HG03354 (cell line): Measurements from ENCODE around the gene DNAJC25.

Source experiments
- ATAC-seq: cut with Tn5 transposase; IDR thresholded peaks from one replicate; pipeline ENCODE4 v1.9.1; 2021; ENCODE audit warnings: mild to moderate bottlenecking; ENCODE audit not compliant: unreplicated experiment, poor library complexity, severe bottlenecking

The DNAJC25 gene

DNA sequence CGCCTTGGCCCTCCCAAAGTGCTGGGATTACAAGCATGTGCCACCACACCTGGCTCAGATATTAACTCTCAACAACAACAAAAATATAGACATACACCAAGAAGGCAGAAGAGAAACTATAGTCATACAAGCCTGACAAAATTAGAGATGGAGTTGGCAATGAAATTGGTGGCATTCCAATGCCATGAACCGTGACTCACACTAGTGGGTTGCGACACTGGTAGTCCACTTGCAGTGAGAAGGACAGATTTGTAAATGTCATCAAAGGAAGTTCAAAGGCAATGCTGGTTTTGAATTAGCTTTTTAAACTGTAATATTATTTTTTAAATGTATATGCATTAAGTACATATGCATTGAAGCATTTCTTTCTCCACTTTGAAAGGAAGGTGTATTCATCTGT is 8.5 kb upstream of the DNAJC25 start:
- no peak for ATAC-seq

DNA sequence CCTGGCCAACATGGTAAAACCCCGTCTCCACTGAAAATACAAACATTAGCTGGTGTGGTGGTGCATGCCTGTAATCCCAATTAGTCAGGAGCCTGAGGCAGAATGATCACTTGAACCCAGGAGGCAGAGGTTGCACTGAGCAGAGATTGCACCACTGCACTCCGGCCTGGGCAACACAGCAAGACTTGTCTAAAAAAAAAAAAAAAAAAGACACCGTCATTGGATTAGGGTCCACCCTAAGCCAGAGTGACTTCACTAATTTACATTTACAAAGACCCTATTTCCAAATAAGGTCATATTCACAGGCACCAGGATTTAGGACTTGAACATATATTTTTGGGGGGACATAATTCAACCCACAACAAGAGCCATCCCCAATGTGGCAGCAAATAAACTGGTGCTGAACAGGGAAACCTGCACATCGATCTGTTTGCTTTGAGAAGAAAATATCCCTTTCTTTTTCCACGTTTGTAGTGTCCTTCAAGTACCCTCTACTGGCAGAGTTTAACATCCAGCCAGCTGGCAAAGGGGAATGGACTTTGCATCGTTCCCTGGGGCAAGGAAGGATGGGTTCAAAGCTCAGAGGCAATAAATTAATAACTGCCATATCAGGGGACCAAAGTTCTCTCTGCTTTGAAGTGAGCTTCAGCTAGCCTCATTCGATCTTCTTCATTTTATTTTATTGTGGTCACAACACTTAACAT is 3.7 kb upstream of the DNAJC25 start:
- no peak for ATAC-seq

DNA sequence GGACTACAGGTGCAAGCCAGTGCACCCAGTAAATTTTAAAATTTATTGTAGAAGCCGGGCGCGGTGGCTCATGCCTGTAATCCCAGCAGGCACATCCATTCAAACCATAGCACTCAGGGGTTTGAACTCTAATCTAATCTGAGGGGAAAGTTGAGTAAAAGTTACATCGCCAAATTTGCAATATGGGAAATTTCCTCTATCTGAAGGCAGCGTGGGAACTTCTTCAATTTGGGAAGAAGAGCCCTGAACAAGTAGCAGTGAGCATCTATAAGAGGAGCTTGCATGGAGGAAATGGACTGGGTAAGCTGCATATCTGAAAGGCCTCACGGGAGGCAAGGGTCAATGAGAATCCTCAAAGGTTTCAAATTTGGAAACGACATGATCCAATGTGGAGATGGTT is 2.7 kb upstream of the DNAJC25 start:
- no peak for ATAC-seq

DNA sequence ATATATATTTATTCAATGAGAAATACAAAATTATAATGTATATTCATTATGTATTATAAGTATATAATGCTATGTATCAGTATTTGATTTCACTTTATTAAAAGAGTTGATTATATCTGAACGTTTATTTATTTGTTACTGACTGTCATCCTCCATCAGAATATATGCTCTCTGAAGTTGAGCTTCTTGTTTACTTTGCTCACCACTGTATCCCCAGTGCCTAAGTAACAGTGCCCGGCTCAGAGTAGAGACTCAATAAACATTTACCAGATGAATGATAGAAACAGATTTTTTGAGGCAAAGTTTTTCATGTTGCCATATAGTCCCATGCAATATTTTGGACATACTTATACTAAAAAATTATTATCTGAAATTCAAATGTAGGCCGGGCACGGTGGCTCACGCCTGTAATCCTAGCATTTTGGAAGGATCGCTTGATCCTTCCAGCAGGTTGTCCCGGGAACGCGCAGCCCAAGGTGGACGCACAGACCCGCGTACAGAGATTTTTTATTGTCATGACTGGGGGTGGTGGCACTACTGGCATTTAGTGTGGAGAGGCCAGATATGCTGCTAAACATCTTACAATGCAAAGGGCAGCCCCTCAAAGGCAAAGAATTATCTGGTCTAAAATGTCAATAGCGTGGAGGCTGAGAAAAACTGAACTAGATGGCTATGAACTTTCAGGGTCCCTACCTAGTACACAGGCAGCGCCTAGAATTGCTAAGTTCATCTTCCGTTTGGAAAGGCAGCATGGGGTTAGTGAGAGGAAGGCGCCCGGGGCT is 761 bp upstream of the DNAJC25 start:
- ATAC-seq: peak; percentile 34

DNA sequence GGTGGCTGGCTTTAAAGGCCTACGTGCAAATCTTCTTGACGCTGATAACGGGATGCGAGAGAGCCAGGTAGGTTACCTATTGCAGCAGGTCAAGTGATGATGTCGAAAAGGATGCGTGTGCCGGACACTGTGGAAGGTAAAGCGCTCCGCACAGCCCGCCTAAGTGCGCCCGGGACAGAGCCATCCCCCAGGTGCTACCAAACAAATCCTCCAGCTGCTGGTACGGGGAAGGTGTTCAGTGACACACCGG is 245 bp upstream of the DNAJC25 start:
- no peak for ATAC-seq

DNA sequence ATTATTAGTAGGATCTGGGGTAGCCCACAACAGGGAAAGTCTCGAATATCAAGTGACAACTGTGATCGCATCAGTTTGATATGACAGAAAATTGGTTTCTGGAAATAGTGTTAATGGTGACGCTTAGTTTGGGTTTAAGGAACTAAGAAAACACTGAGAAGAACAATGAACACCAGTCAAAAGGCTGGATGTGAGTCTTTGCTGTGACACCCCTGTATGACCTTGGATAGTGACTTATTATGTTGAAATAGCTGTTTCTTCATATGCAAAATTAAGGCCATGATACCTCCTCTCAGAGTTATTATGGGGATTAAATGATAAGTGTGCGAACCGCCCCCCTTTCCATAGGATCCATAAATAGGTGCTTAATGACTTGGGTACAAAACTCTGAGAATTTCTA is 926 bp downstream of the DNAJC25 start:
- no peak for ATAC-seq

DNA sequence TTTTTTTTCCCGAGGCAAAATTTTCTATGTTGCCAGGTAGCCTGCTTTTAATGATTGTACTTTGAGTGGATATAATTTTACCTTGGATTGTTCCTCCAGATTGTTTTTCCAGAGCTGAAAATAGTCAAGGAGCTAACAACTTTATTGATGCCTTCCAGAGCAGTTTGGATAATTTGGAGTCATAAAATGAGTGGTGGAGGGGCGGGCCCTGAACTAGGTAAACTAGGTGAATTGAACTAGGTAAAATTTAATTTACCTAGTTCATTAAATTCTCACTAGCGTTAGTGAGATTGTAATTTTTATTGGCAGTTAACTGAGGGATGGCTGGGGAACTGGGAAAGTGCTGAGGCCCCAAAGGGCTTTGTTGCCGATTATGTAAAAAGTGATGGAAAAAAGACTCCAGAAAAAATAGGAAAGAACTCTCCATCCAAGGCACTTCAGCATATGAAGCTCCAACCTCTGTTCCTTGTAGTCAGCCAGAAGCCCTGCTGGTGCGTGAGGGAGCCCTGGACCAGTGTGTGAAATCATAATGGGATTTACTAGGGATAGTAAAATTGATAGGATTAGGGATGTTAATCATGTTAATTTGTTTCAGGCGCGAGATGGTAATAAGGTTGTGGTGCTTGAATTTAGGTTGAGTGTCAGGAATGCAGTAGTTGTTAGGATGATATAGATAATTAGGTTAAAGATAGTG is 1.7 kb downstream of the DNAJC25 start:
- ATAC-seq: no peak

DNA sequence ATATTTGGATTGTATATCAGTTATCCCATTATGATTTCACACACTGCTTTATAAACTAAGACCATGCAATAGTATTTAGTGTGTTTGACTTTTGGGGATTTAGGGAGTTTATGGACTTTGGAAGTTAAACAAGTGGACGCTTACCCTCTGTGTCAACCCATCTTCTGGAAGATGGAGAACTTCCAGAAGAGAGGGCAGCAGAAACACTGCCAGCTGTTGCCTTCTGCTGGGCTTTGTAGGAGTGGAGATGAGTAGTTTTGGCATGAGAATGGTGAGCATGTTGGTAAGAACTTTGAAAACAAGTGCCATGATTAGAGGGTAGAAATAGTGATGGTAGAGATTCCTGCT is 2.2 kb downstream of the DNAJC25 start:
- ATAC-seq: no peak

DNA sequence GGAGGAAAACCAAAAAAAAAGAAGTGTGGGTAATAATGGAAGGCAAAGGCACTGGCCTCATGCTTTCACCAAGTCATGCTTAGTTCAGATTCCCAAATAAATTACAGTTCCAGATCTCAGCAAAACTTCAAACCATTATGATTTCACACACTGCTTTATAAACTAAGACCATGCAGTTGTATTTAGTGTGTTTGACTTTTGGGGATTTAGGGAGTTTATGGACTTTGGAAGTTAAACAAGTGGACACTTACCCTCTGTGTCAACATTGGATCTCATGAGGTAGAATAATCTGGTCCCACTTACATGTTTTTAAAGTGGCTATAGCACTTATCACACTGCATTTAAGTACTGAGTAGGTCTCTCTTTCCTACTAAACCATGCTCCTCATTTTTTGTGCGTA is 3.7 kb downstream of the DNAJC25 start:
- ATAC-seq: no peak

DNA sequence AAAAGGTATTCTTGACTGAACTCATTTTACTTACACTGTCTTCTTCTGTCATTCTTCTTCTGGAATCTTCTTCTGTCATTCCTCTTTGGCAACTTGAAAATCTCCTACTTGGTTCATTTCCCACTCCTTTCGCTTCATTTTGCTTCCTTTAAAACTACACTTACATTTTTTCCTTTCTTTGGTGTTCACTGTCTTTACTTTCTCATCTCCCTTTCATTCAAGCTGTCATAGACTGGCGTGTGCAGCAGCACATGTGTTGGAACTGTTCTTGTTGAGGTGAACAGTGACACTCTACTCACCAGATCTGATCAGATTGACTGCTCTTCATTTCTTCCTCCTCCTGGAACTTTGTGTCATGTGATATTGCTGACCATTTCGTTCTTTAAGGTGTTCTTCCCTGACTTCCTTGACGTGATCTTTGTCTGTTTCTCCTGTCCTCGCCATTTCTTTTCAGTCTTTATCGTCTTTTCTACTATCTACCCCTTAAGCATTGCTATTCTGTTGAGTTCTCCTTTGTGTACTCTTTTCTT is 6.4 kb downstream of the DNAJC25 start:
- ATAC-seq: no peak

DNA sequence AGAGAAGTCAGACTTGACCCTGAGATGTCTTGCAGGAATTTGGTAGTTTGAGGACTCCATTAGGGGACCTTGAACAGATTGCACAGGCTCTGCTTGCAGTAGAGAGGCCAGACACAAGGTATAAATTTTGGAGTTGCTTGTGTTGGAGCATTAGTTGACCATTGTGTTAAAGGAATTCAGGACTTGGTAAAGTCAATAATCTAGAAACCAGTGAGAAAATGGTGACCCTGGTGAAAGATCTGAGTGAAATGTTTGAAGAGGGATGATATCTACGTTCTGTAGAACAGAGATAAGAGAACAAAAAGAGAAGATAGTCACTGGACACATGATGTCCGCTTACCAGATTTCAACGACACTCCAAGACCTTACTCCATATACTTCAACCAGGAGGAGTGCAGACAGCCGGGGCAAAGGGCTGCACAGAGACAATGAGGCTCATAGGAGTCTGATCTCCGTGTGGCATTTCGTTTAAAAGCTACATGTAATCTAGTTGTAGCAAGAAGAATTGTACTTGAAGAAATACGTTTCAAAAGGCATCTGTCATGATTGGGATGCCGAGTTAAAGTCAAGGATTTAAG is 13.2 kb downstream of the DNAJC25 start:
- no peak for ATAC-seq

DNA sequence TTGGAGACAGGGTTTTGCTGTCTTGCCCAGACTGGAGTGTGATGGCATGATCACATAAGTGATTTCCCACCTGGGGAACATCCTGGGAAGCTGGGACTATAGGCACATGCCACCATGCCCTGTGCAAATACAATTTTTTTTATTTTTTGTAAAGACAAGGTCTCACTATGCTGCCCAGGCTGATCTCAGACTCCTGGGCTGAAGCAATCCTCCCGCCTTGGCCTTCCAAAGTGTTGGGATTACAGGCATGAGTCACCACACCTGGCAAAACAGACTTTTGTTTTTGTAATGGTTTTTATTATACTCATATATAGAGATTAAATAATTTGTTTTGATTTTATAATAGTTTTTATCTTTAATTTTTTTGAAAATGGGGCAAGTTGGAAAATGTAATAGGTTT is 14.7 kb downstream of the DNAJC25 start:
- no peak for ATAC-seq

DNA sequence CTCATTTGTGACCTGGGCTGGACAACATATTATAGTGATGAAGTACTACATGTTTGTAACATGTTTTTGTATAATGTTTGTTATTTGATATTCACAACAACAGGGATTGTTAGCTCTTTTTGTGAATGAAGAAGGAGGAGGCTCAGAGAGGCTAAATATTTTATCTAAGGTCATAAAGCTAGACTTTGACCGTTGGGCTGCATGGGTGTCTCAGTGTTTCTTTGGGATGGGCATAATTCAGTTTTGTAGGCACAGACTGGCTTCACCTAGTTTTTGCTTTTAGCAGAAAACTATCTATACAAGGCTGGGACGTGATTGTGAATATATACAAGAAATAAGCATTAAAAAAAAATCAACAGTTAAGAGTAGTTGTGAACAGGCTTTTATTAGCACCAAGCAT is 15.3 kb downstream of the DNAJC25 start:
- ATAC-seq: no peak

DNA sequence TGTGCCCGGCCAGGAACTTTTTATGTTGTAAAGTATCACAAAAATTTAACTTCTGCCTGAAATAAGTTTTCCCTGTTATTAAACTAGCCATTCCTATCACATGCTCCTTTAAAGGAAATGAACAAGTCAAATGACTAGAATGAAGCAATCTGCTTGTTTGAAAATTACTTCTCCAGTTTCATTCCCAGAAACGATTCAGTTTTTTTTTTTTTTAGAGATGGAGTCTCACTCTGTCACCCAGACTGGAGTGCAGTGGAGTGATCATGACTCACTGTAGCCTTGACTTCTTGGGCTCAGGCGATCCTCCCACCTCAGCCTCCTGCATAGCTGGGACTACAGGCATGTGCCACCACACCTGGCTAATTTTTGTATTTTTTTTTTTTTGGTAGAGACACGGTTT is 16.9 kb downstream of the DNAJC25 start:
- ATAC-seq: no peak

DNA sequence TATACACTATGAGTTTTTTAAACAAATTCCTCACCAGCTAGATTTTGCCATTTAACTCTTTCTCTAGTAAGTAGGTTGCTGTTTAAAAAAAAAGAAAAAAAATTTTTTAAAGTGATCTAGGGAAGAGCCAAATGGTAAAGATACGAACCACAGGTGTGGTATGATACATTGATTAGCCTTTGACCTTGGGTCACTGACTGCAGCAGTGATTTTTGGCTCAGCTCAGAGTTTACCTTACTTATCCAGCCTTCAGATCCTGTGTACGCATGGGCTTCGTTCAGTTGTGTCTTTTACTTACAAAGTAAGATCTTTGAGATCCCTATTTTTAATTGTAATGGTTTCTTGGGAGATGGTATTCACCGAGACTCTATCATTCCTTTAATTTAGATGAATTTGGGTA is 17.9 kb downstream of the DNAJC25 start:
- ATAC-seq: no peak

DNA sequence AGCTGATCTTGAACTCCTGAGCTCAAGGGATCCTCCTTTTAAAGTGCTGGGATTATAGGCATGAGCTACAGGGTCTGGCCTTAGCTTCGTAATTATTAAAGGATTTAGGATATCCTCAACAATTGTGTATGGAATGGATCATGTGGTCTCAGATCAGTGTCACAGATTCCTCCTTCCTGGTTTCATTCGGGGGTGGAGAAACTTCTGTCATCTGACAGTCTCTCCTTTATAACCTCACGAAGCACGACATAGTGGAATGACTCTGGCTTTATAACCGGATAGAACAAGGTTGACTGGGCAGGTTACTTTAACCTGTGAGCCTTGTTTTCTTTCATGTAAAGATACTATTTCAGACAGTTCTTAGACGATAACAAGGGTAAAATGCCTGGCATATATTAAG is 25.9 kb downstream of the DNAJC25 start:
- no peak for ATAC-seq

DNA sequence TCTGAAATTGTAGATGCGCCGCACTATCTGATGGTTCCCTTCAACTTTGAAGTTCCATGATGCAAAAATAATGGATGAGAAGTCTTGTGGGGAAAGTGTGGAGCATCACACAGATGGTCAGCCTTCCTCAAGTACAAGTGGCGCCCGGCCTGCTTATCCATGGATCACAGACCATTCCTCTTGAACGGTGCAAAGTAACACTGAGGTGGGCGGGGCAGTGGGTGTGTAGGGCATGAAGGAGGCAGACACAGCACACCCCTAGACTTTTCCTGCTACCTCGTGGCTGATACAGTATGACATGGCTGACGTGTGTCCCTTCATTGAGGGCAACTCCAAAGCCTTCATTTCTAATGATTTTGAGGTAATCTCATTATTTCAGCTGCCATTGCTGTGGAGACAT is 27.8 kb downstream of the DNAJC25 start:
- ATAC-seq: no peak

DNA sequence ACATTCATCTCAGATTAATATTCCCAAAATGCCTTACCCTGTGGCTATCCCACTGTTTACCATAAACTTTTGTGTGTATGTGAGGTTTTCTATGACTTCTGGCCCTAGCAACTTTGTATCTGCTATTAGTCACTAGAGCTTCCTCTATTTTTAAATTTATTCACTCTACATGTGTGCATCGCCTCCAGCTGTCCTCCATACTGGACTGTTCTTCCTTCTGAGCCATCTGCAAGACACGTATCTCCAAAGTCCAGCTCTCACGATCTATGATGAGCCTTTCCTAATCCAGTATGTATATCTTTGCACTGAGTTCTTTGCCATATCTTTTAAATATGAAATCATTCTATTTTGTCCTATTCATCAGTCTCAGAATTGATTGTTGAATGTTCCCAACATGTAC is 28.6 kb downstream of the DNAJC25 start:
- ATAC-seq: no peak

DNA sequence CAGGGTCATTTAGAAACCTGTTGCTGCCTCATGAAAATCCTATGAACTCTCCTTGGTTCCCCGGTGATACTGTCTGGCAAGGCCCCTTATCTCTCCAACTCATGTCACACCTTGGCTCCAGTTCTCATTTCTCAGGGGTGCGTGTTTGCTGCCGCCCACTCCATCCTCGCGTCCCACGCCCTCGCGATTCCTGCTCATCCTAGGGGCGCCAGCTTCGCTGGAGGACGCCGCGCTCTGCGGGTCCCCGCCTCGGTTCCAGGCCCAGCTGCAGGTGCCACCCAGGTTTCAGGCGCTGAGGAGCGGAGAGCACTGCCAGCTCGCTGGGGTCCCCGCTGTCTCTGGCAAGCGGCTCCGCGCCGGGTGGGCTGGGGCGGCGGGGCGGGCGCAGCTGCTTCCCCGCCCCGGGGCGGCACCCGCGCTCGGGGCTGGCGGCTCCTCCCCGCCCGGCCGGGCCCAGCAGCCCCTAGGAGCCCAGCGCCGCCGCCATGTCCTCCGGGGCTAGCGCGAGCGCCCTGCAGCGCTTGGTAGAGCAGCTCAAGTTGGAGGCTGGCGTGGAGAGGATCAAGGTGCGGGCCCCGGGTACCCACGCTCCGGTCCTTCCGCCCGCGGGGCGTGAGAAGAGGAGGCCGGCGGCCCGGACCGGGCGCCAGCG is 30.1 kb downstream of the DNAJC25 start, which contains the start of gene GNG10:
Gene GNG10, plus strand, starts transcription at position 456 of the 652 bp plus-strand sequence. Its CDS starts 30 bp downstream, at position 486.
- peak; percentile 84 for ATAC-seq
